Activated T-cell treated with anti-CD3 and anti-CD28 coated beads, Interleukin-2, amount 50 U/mL, for 1 hour (primary cell): Measurements from ENCODE around the gene NEDD4L.

Source experiments
- DNase-seq: peaks from one replicate; pipeline ENCODE4 v3.0.0-alpha.2; 2020

The NEDD4L gene

DNA sequence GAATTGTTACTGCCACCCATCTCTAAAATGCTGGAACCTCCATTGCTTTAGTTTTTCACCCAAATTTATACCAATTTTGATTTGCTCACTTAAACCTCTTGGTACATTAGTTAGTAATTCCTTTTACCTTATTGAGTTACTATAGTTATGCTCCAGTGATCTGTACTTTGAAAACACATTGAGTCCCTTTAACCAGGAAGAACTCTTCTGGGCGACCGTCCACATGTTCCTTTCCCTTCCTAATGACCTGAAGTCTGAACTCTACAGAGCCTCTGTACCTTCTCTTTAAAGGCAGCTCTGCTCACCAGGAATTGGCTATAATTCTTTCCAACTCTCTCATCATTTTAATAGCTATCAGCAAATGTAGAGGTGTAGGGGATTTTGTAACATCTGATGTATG, 290.0 kb downstream of the NEDD4L start:
- no peak for DNase-seq

GRCh38 chr18:58335223-58335622, 291.2 kb downstream of the NEDD4L start:
- DNase-seq: no peak

GRCh38 chr18:58335821-58336220, 291.8 kb downstream of the NEDD4L start:
- no peak for DNase-seq

DNA sequence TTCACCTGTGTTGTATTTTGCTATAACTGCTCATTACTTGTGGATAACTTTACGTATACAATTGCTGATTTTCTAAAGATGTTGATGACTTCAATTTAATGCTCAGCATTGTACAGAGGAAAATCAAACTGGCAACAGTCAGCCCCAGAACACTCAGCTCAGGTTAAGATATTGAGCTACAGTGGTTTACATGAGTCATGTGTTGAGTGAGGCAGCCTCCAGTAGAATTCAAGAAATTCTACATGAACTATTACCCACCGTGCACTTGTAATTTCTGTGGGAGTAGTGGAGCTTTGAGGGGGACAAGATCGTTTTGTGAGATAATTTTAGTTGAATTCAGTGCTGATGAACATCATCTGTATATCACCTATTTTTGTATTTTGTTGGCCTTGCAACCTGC, 292.6 kb downstream of the NEDD4L start:
- no peak for DNase-seq

- DNase-seq: no peak
Measured at GRCh38 chr18:58337285-58337684, 293.3 kb downstream of the NEDD4L start.

- no peak for DNase-seq
Measured at GRCh38 chr18:58337686-58338085, 293.7 kb downstream of the NEDD4L start.

DNA sequence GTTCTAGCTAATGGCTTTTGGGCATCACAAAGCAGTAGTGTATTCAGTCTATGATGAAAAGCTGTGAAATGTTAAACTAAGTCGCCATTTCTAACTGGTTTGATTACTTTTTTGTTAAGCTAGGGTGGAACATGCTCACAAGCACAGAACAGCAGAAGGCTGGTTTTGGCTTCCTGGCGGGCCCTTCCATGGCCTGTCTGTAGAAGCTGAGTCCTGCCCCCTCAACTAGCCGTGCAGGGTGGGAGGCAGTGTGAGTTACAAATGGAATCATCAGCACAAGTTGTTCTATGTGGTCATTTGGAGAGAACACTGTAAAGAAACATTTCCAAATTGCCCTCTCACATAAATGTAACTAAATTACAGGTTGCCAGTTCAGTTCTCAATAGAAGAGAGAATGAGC, 294.1 kb downstream of the NEDD4L start:
- DNase-seq: no peak

- no peak for DNase-seq
Measured at GRCh38 chr18:58338961-58339592, 295.1 kb downstream of the NEDD4L start.

DNA sequence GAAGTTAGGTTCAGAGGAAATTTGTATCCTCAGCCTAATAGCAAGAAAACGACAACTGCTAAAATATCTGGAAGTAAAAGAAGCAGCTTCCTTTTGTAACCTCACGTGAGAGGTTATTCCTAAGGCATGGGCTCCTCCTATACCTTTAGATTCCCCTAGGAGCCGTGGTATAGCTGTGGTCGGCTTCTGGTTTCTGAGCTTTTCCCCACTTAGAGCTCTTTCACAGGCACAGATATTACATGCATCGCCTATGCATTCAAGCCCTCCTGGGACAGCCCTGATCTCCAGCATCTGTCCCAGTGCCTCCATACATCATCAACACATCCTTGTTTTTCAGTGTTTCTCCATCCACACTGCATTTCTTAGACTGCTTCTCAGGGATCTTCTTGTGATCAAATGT, 295.9 kb downstream of the NEDD4L start:
- no peak for DNase-seq

GRCh38 chr18:58341916-58342315, 297.9 kb downstream of the NEDD4L start:
- no peak for DNase-seq

GRCh38 chr18:58344080-58344670, 300.1 kb downstream of the NEDD4L start:
- no peak for DNase-seq

- DNase-seq: no peak
Measured at GRCh38 chr18:58344861-58345463, 300.9 kb downstream of the NEDD4L start.

DNA sequence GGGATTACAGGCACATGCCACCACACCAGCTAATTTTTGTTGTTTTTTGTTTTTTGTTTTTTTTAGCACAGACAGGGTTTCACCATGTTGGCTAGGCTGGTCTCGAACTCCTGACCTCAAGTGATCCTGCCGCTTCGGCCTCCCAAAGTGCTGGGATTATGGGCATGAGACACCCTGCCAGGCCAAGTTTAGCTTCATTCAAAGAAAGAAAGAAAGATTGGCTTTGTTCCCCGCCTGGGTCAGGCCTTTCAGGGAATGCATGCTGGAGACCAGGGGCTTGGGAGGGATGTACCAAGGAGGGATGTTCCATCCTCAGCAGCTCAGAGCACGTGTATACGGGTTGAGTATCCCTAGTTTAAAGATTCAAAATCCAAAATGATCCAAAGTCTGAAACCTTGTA, 301.8 kb downstream of the NEDD4L start:
- no peak for DNase-seq

GRCh38 chr18:58347135-58347534, 303.1 kb downstream of the NEDD4L start:
- no peak for DNase-seq

GRCh38 chr18:58348517-58348916, 304.5 kb downstream of the NEDD4L start:
- no peak for DNase-seq

DNA sequence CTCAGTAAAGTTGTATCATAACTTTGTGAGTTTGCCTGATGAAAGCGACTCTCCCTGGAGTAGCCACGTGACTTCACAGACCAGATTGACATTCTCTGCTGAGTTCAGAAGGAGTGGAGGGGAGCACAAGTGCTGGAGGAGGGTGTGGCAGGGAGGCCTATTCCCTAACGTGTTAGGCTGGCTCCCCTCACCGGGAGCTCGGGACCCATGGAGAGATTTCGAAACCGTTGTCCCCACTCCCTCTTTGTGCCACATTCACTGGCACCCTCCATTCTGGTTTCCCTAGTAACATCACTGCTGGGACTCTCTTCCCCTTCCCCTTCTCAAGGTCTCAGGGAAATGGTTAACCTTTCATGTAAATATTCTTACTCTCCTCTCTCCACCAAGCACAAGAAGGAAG, 304.9 kb downstream of the NEDD4L start:
- no peak for DNase-seq

- no peak for DNase-seq
Measured at GRCh38 chr18:58349650-58350049, 305.6 kb downstream of the NEDD4L start.

DNA sequence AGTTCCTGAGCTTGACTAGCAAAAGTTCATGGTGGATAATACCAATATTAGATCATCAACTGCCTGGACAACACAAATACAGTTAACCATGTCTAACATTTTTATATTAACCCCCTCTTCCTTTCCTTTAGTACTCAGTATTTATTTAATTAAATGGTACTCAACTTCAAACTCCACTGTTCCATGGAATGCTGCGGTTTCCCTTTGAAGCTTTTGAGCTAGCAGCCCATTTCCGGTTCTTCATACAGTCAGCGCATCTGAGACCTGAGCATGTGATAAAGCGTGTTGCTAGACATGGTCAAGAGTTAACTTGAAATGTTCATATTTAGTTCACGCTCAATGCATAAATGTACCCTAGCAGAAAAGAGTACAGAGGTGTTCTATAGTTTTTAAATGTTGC, 306.5 kb downstream of the NEDD4L start:
- no peak for DNase-seq

DNA sequence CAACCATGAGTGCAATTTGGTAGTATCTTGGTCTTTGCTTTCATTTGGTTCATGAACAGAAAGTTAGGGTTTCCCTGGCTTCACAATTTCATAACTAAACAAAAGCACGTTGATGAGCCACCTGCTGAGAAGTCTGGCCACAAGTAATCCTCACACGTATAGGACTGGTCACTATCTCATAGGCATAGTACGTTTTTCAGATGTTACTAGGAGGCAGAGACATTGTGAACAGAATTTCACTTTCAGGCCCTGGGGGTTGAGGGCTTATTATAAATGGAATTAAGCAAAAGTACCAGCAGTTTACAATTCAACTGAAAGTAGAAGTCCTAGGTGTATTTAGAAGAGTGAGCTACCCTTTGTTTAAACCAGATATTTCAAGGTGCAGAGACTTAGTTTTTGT, 307.8 kb downstream of the NEDD4L start:
- DNase-seq: no peak

- no peak for DNase-seq
Measured at GRCh38 chr18:58353581-58353980, 309.6 kb downstream of the NEDD4L start.

DNA sequence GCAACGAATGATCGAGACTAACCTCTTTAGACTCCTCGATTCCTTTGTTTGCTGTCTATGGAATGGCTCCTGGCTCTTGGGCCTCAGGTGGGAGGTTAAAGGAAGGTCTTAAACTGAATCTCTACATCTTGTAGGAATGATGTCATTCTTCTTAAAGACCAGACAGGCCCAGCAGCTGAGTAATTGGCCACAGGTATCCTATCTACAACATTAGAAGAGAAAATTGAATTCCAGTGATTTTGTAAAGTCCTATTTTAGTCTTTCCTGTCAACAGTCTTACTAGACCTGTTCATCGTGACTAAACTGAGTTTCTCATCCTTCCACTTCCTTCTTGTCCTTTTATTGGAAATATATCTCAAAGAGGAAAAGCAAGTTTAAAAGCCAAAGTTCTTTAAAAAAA, 310.0 kb downstream of the NEDD4L start:
- DNase-seq: no peak

DNA sequence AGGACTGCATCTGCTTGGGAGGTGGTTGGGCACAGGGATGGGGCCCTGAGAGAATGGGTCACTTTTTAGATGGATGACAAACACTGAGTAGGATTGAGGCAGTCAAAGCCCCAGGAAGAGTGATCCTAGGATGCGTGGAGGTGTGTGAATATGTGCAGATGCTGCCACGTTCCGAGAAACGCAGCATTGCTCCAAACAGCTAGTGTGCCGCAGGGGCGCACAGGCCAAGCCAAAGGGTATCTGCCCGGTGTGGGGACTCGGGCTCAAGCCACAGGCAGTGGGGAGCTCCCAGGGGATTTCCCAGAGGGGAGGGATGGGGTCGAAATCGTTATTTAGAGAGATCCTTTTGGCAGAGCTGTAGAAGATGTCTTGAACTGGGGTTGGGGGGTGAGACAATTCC, 310.8 kb downstream of the NEDD4L start:
- DNase-seq: no peak

- no peak for DNase-seq
Measured at GRCh38 chr18:58355243-58355642, 311.2 kb downstream of the NEDD4L start.

DNA sequence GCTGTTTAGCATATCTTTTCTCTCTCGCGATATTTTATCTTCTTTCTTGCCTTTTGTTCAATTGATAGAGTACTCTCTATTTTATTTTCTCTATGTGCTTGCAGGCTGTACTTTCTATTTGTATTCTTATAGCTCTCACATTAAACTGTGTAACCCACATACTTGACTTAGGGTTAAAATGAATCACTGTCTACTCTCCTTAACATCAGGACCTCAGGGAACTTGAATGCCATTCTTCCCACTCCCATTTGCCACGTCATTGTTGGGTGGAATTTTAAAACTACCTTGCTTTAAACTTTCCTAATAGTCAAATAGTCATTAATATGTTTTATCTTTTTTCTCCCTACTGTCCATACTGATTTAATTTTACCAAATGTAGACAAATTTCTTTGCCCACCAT, 315.2 kb downstream of the NEDD4L start:
- no peak for DNase-seq

DNA sequence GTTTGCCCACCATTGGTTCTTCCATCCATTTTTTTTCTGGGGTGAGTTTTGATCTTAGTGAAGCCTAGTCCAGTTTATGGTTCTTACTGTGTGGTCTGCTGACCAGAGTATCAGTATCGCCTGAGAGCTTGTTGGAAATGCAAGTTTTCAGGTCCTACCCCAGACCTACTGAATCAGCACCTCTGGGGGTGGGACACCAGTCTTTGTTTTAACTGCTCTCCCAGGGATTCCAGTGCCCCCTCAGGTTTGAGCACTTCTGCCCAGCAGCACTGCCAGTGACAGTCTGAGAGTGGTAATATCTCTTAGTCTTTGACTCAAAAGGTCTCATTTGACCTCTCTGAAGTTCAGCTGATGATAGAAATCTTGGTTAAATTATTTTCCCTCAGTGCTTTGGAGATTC, 315.6 kb downstream of the NEDD4L start:
- DNase-seq: no peak
